B cell (primary cell): ENCODE results near the gene FFAR4.

Source experiments
- EZH2 ChIP-seq: IDR thresholded peaks from 2 replicates; pipeline ENCODE4 v1.6.1; 2012; ENCODE audit warnings: borderline replicate concordance, low read depth, mild to moderate bottlenecking, moderate library complexity, low read length; ENCODE audit not compliant: insufficient read depth, poor library complexity, severe bottlenecking
- TF ChIP-seq, protein P1 (sequence below): fragments of 200-600 bp; IDR thresholded peaks from one replicate; pipeline ENCODE4 v1.8.0; 2022; ENCODE audit warnings: antibody characterized with exemption, mild to moderate bottlenecking

GRCh38 chr10:93629647-93630305, 63.3 kb downstream of the FFAR4 start:
- TF ChIP-seq, protein P1, sequence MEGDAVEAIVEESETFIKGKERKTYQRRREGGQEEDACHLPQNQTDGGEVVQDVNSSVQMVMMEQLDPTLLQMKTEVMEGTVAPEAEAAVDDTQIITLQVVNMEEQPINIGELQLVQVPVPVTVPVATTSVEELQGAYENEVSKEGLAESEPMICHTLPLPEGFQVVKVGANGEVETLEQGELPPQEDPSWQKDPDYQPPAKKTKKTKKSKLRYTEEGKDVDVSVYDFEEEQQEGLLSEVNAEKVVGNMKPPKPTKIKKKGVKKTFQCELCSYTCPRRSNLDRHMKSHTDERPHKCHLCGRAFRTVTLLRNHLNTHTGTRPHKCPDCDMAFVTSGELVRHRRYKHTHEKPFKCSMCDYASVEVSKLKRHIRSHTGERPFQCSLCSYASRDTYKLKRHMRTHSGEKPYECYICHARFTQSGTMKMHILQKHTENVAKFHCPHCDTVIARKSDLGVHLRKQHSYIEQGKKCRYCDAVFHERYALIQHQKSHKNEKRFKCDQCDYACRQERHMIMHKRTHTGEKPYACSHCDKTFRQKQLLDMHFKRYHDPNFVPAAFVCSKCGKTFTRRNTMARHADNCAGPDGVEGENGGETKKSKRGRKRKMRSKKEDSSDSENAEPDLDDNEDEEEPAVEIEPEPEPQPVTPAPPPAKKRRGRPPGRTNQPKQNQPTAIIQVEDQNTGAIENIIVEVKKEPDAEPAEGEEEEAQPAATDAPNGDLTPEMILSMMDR: no peak
- TF ChIP-seq EZH2: no peak
